ENCODE measurements around the gene GAB2. TPM values are rescaled to one million over a fixed set of nuclear protein-coding genes. Genes with fewer than 3 reads are reported as not detected.

GAB2 gene
- total and polyA plus RNA-seq, 2 of the 13 experiments (the other 11 are each of a cell fraction or from before 2014, with no cell fraction given), result 4.1 to 8.6 TPM

DNA sequence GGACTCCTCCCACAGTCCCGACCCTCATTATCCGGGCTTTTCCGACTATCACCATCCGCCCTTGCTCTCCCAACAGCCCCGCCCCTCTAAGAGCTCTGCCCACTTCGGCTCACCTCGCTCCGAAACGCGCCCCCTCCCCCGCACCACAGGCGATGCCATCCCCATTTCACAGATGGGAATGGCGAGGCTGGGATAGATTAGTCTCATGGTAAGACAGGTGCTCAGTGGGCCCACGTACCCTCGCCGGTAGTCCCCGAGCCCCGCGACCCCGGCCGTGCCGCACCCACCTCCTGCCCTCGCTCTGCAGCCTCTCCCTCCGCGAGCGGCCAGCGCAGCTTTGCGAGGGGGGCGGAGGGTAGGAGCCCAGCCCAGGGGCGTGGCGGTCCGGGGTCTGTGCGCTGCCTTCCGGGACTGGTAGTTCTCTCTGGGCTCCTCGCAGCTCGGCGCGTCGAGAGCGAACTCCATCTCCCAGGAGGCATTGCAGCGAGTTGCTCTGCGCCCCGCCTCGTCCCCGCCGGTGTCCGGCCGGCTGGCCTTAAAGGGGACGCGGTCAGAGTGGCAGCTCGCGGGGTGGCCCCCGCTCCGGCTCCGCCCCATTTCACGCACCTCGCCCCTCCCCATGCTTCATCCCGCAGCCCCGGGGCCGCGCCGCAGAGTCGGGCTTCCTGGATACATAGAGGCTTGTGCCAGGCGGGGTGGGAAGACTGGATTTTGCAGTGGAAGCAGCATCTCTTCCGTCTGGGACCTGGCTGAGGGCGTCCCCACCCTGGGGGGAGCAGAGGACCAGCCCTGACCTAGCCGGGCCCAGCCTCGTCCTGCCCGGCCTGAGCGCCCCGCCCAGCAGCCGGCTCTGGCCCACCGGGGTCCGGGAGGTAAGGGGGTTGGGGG, 229.1 kb downstream of the GAB2 start, which contains the start of the genes KCTD21 and USP35 (continued):
- TF ChIP-seq ZBTB46 (CRISPR knock-in tag; IDR thresholded peaks at IDR 0.05; ENCODE audit: borderline replicate concordance) (no peak), GFI1 (CRISPR knock-in tag; IDR thresholded peaks at IDR 0.05; ENCODE audit: borderline replicate concordance) (peak; percentile 81; the same call in 1 of the 2 replicates), CENPT (CRISPR knock-in tag; IDR thresholded peaks at IDR 0.05; ENCODE audit: low read depth) (no peak), KAT8 (CRISPR knock-in tag; IDR thresholded peaks at IDR 0.05) (peak; percentile 77), ZNF614 (CRISPR knock-in tag; IDR thresholded peaks at IDR 0.05; ENCODE audit: borderline replicate concordance) (peak; percentile 34), ZNF713 (CRISPR knock-in tag; IDR thresholded peaks at IDR 0.05) (no peak), ATF7 (IDR thresholded peaks at IDR 0.05) (no peak), ATF7 (CRISPR knock-in tag; IDR thresholded peaks at IDR 0.05) (no peak), TCF7L2 (IDR thresholded peaks at IDR 0.05; ENCODE audit: low read depth, low read length) (no peak), ZKSCAN8 (CRISPR knock-in tag; IDR thresholded peaks at IDR 0.05; ENCODE audit: borderline replicate concordance) (peak; percentile 35; the same call in 1 of the 2 replicates), ZNF484 (CRISPR knock-in tag; IDR thresholded peaks at IDR 0.05; ENCODE audit: borderline replicate concordance, low read depth) (no peak), ZNF670 (CRISPR knock-in tag; IDR thresholded peaks at IDR 0.05; ENCODE audit: borderline replicate concordance) (peak; percentile 90), ZNF773 (CRISPR knock-in tag; IDR thresholded peaks at IDR 0.05; ENCODE audit: borderline replicate concordance) (peak; percentile 25; the same call in 1 of the 2 replicates), ASH2L (IDR thresholded peaks at IDR 0.05; ENCODE audit: insufficient read length, low read depth, low read length) (peak; percentile 93), ZNF740 (CRISPR knock-in tag; IDR thresholded peaks at IDR 0.05) (peak; percentile 73; the same call in 1 of the 2 replicates), HES4 (CRISPR knock-in tag; IDR thresholded peaks at IDR 0.05; ENCODE audit: borderline replicate concordance) (no peak), STAG1 (CRISPR knock-in tag; IDR thresholded peaks at IDR 0.05) (no peak), EZH2 (conservative IDR thresholded peaks at IDR 0.05; ENCODE audit: low read depth, low read length) (no peak), ZNF556 (CRISPR knock-in tag; IDR thresholded peaks at IDR 0.05; ENCODE audit: borderline replicate concordance) (peak; percentile 83; the same call in 1 of the 2 replicates), RBFOX2 (IDR thresholded peaks at IDR 0.05; ENCODE audit: low read depth, low read length) (peak; percentile 89), MED8 (CRISPR knock-in tag; IDR thresholded peaks at IDR 0.05; ENCODE audit: insufficient replicate concordance) (no peak), KLF9 (CRISPR knock-in tag; IDR thresholded peaks at IDR 0.05; ENCODE audit: low read depth) (peak; percentile 42; the same call in 1 of the 2 replicates), ARNTL (CRISPR knock-in tag; IDR thresholded peaks at IDR 0.05) (0 out of 2 replicates have a peak, but pooled peaks have one; percentile 17), HOXA7 (CRISPR knock-in tag; IDR thresholded peaks at IDR 0.05) (no peak), ZMAT3 (CRISPR knock-in tag; conservative IDR thresholded peaks at IDR 0.05) (peak; percentile 59; the same call in 1 of the 2 replicates), SRSF1 (optimal IDR thresholded peaks at IDR 0.05; ENCODE audit: low read depth, low read length) (peak; percentile 88), ZNF563 (CRISPR knock-in tag; IDR thresholded peaks at IDR 0.05) (0 out of 2 replicates have a peak, but pooled peaks have one; percentile 44)
- TF ChIP-seq, protein P1, sequence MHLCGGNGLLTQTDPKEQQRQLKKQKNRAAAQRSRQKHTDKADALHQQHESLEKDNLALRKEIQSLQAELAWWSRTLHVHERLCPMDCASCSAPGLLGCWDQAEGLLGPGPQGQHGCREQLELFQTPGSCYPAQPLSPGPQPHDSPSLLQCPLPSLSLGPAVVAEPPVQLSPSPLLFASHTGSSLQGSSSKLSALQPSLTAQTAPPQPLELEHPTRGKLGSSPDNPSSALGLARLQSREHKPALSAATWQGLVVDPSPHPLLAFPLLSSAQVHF (CRISPR knock-in tag; IDR thresholded peaks at IDR 0.05), result no peak
